ENCODE measurements around the gene CCNL2. TPM values are rescaled to one million over a fixed set of nuclear protein-coding genes. Genes with fewer than 3 reads are reported as not detected.
"Not testable (repeated sequence)": the region's sequence is repeated elsewhere in the genome, so short reads cannot be mapped to it uniquely, and the experiment has no call there.

The CCNL2 gene
- total RNA-seq, 1 donor from 2014 or later: 266 TPM

DNA sequence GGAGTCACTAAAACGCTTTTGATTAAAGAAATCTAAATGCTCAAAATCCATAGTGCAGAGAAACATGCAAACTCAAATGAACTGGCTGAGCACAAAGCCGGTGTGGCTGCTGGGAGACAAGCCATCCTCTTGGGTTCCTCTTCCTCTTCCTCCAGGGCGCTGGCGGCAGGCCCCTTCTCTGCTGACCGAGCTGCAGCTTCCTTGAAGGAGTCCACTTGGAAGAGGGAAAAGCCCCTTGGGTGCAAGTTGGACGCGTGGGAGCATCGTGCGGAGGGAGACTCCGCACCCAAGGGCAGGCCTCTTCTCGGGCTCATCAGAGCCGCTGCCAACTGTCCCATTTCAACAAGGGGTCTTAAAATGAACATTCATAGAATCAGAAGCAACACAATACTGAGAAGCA lies 7.9 kb downstream of the CCNL2 start:
- Mint-ChIP-seq H3K27ac (ENCODE audit: unreplicated experiment) (no peak overlapping the region), H3K36me3 (ENCODE audit: low read depth, unreplicated experiment) (peaks cover 62% of the 10 kb centered on the region), H3K27me3 (ENCODE audit: unreplicated experiment) (no peaks in the 10 kb centered on the region), H3K4me1 (ENCODE audit: unreplicated experiment) (peaks cover 9% of the 10 kb centered on the region), H3K4me3 (ENCODE audit: unreplicated experiment) (peak overlapping the region; percentile 79), H3K9me3 (ENCODE audit: unreplicated experiment) (no peaks in the 10 kb centered on the region)
- DNase-seq (ENCODE audit: low spot score): no peak
- TF ChIP-seq CTCF (IDR thresholded peaks at IDR 0.05; ENCODE audit: unreplicated experiment): no peak

GRCh38 chr1:1390675-1391074 lies 8.5 kb downstream of the CCNL2 start:
- no peak for TF ChIP-seq CTCF (IDR thresholded peaks at IDR 0.05; ENCODE audit: unreplicated experiment)
- peak overlapping the region; percentile 79 for H3K4me3 Mint-ChIP-seq (ENCODE audit: unreplicated experiment)
- no peaks in the 10 kb centered on the region for H3K9me3 Mint-ChIP-seq (ENCODE audit: unreplicated experiment)
- peaks cover 62% of the 10 kb centered on the region for H3K36me3 Mint-ChIP-seq (ENCODE audit: low read depth, unreplicated experiment)
- H3K27me3 Mint-ChIP-seq (ENCODE audit: unreplicated experiment): no peaks in the 10 kb centered on the region
- no peak for DNase-seq (ENCODE audit: low spot score)
- H3K27ac Mint-ChIP-seq (ENCODE audit: unreplicated experiment): no peak overlapping the region
- peaks cover 9% of the 10 kb centered on the region for H3K4me1 Mint-ChIP-seq (ENCODE audit: unreplicated experiment)

DNA sequence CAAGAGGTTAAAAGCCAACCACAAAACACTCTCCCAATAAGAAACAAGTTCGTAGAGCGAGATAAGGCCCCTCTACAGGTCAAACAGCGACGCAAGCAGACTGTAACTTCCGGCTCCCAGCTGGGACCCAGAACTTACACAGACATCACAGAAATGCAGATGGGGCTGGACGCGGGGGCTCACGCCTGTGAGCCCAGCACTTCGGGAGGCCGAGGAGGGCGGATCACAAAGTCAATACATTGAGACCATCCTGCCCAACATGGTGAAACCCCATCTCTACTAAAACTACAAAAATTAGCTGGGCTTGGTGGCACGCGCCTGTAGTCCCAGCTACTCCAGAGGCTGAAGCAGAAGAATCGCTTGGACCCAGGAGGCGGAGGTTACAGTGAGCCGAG lies 11.1 kb downstream of the CCNL2 start:
- Mint-ChIP-seq H3K27me3 (ENCODE audit: unreplicated experiment) (peaks cover 3% of the 10 kb centered on the region), H3K4me1 (ENCODE audit: unreplicated experiment) (peaks cover 5% of the 10 kb centered on the region), H3K36me3 (ENCODE audit: low read depth, unreplicated experiment) (peaks cover 47% of the 10 kb centered on the region), H3K9me3 (ENCODE audit: unreplicated experiment) (no peaks in the 10 kb centered on the region), H3K27ac (ENCODE audit: unreplicated experiment) (no peak overlapping the region), H3K4me3 (ENCODE audit: unreplicated experiment) (no peak overlapping the region)
- DNase-seq (ENCODE audit: low spot score): no peak
- TF ChIP-seq CTCF (IDR thresholded peaks at IDR 0.05; ENCODE audit: unreplicated experiment): no peak

DNA sequence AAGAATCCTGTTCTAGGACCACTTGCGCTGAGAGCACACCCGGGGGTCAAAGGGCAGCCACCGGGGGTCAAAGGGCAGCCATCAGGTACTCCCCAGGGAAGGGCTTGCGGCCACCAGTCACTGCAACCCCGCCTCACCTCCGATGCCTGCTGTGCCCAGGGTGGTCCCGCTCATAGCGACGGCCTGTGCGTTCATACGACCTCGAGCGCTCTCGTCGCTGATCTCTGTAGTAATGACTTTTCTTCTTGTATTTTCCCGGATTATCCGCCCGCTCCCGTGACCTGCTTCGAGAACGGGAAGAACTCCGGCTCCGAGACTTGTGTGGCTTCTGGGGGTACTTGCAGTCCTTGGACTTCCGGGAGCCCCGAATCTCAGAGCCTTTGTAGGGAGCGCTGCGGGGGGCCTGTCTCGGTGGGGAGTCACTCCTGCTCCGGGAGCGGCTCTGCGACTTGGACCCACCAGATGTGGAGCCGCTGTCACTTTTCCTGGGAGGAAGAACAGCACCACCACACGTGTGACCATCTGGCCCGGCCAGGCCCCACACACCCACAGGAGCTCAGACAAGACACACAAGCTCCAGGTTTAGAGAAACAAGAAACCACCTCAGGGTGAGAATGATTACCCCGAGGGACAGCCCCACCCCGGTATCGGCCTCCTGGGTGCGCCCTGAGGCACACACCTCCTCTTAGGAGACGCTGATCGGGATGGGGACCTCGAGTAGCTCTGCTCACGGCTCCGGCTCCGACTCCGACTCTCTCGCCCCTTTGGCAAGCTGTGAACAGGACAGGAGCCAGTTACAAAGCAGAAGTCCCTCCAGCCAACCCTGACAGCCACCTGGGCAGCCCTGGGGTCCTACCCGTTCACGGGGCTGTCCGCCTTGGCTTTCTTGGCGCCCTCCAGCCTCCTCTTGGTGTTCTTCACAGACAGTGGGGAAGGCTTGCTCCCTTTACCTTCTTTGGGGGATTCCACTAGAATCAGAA lies 11.7 kb downstream of the CCNL2 start:
- H3K27ac Mint-ChIP-seq (ENCODE audit: unreplicated experiment): no peak overlapping the region
- peaks cover 3% of the 10 kb centered on the region for H3K27me3 Mint-ChIP-seq (ENCODE audit: unreplicated experiment)
- peaks cover 46% of the 10 kb centered on the region for H3K36me3 Mint-ChIP-seq (ENCODE audit: low read depth, unreplicated experiment)
- no peak for DNase-seq (ENCODE audit: low spot score)
- no peaks in the 10 kb centered on the region for H3K9me3 Mint-ChIP-seq (ENCODE audit: unreplicated experiment)
- peaks cover 5% of the 10 kb centered on the region for H3K4me1 Mint-ChIP-seq (ENCODE audit: unreplicated experiment)
- H3K4me3 Mint-ChIP-seq (ENCODE audit: unreplicated experiment): no peak overlapping the region
- no peak for TF ChIP-seq CTCF (IDR thresholded peaks at IDR 0.05; ENCODE audit: unreplicated experiment)

GRCh38 chr1:1385931-1386330 lies 13.2 kb downstream of the CCNL2 start:
- no peak overlapping the region for H3K27ac Mint-ChIP-seq (ENCODE audit: unreplicated experiment)
- no peaks in the 10 kb centered on the region for H3K9me3 Mint-ChIP-seq (ENCODE audit: unreplicated experiment)
- H3K36me3 Mint-ChIP-seq (ENCODE audit: low read depth, unreplicated experiment): peaks cover 42% of the 10 kb centered on the region
- H3K4me3 Mint-ChIP-seq (ENCODE audit: unreplicated experiment): no peak overlapping the region
- no peak for DNase-seq (ENCODE audit: low spot score)
- peaks cover 3% of the 10 kb centered on the region for H3K27me3 Mint-ChIP-seq (ENCODE audit: unreplicated experiment)
- TF ChIP-seq CTCF (IDR thresholded peaks at IDR 0.05; ENCODE audit: unreplicated experiment): no peak
- peaks cover under 1% of the 10 kb centered on the region for H3K4me1 Mint-ChIP-seq (ENCODE audit: unreplicated experiment)

DNA sequence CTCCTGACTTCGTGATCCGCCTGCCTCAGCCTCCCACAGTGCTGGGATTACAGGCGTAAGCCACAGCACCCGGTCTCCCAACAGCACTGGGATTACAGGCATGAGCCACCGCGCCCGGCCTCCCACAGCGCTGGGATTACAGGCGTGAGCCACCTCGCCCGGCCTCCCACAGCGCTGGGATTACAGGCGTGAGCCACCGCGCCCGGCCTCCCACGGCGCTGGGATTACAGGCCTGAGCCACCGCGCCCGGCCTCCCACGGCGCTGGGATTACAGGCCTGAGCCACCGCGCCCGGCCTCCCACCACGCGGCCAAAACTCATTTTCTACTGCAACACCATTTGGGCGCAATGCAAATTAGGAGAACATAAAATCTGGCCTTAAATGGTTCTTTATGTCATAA lies 13.8 kb downstream of the CCNL2 start:
- H3K4me3 Mint-ChIP-seq (ENCODE audit: unreplicated experiment); H3K4me1 Mint-ChIP-seq (ENCODE audit: unreplicated experiment); H3K9me3 Mint-ChIP-seq (ENCODE audit: unreplicated experiment); DNase-seq (ENCODE audit: low spot score); H3K27me3 Mint-ChIP-seq (ENCODE audit: unreplicated experiment); H3K27ac Mint-ChIP-seq (ENCODE audit: unreplicated experiment): not testable (repeated sequence)
- H3K36me3 Mint-ChIP-seq (ENCODE audit: low read depth, unreplicated experiment): peaks cover 37% of the 10 kb centered on the region
